Type B pancreatic cell (in vitro differentiated cells): ENCODE measurements around the gene ZNF530. TPM values are rescaled to one million over a fixed set of nuclear protein-coding genes. Genes with fewer than 3 reads are reported as not detected.

ENCODE experiments used
- DNase-seq: peaks from one replicate; pipeline ENCODE4 v3.0.0; 2021; ENCODE audit warnings: mixed read lengths; ENCODE audit not compliant: unreplicated experiment; ENCODE audit errors: extremely low spot score
- H3K27ac Mint-ChIP-seq: 2 replicates; pipeline ENCODE4 v1.8.0; 2021; ENCODE audit warnings: mild to moderate bottlenecking, mixed read lengths
- H3K27me3 Mint-ChIP-seq: 2 replicates; pipeline ENCODE4 v1.8.0; 2021; ENCODE audit warnings: mixed read lengths
- H3K36me3 Mint-ChIP-seq: 2 replicates; pipeline ENCODE4 v1.8.0; 2021; ENCODE audit warnings: mixed read lengths
- H3K4me1 Mint-ChIP-seq: one replicate; pipeline ENCODE4 v1.8.0; 2021; ENCODE audit warnings: mixed read lengths; ENCODE audit not compliant: unreplicated experiment
- H3K4me3 Mint-ChIP-seq: 2 replicates; pipeline ENCODE4 v1.8.0; 2021; ENCODE audit warnings: mild to moderate bottlenecking, mixed read lengths
- H3K9me3 Mint-ChIP-seq: 2 replicates; pipeline ENCODE4 v1.8.0; 2021; ENCODE audit warnings: mixed read lengths
- total RNA-seq: library from RNA; stranded (reverse); gene quantifications from 2 replicates; pipeline ENCODE4 v1.2.1, GENCODE V29; 2021; ENCODE audit warnings: low replicate concordance
- TF ChIP-seq, protein P1 (sequence below): fragments of 200-600 bp; sonication (generic); conservative IDR thresholded peaks from 2 replicates; pipeline ENCODE4 v1.5.0; 2021; ENCODE audit warnings: antibody characterized with exemption, mild to moderate bottlenecking

The ZNF530 gene
- total RNA-seq, 1 donor from 2014 or later, result 4.9 TPM

GRCh38 chr19:57559404-57560025, 40.2 kb upstream of the ZNF530 start, which contains the start of gene ZNF550:
Gene ZNF550, minus strand, starts transcription at chr19:57559863. Its CDS starts 181 bp downstream, at chr19:57559682.
- no peaks in the 10 kb centered on the region for H3K27me3 Mint-ChIP-seq
- H3K4me3 Mint-ChIP-seq, result peak within 1 kb of the TSS; percentile 99
- H3K27ac Mint-ChIP-seq, result peak within 1 kb of the TSS; percentile 87
- H3K9me3 Mint-ChIP-seq, result peaks cover 33% of the 10 kb centered on the region
- peaks cover 37% of the 10 kb centered on the region for H3K36me3 Mint-ChIP-seq
- TF ChIP-seq, protein P1, sequence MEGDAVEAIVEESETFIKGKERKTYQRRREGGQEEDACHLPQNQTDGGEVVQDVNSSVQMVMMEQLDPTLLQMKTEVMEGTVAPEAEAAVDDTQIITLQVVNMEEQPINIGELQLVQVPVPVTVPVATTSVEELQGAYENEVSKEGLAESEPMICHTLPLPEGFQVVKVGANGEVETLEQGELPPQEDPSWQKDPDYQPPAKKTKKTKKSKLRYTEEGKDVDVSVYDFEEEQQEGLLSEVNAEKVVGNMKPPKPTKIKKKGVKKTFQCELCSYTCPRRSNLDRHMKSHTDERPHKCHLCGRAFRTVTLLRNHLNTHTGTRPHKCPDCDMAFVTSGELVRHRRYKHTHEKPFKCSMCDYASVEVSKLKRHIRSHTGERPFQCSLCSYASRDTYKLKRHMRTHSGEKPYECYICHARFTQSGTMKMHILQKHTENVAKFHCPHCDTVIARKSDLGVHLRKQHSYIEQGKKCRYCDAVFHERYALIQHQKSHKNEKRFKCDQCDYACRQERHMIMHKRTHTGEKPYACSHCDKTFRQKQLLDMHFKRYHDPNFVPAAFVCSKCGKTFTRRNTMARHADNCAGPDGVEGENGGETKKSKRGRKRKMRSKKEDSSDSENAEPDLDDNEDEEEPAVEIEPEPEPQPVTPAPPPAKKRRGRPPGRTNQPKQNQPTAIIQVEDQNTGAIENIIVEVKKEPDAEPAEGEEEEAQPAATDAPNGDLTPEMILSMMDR, result no peak
- DNase-seq, result peak; percentile 88
- peaks cover 21% of the 10 kb centered on the region for H3K4me1 Mint-ChIP-seq

DNA sequence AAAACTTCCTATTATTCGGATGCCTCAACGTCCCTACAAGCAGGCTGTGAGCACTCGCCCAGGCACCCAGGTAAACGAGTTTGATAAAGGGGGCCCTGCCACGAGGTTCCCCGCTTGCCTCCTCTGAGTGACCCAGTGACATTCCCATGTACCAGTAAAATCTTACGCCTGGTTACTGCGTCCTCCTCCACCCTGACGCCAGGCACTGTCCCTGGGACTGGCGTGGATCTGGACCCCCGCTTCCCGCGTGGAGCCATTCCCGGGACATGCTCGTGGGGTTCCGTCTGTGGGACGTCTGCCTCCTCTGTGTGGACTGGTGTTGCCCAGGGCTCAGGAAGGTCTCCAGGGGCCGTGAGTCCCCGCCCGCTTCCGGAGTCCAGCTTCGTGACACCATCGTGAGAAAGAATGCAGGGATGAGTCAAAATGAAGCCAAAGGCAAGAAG, 39.6 kb upstream of the ZNF530 start:
- DNase-seq, result no peak
- TF ChIP-seq, protein P1, result no peak
- Mint-ChIP-seq H3K27me3 (no peaks in the 10 kb centered on the region), H3K36me3 (peaks cover 32% of the 10 kb centered on the region), H3K9me3 (peaks cover 33% of the 10 kb centered on the region), H3K4me3 (peak overlapping the region; percentile 99), H3K4me1 (peaks cover 21% of the 10 kb centered on the region), H3K27ac (peak overlapping the region; percentile 87)

GRCh38 chr19:57563547-57563946, 36.1 kb upstream of the ZNF530 start:
- Mint-ChIP-seq H3K9me3 (peaks cover 44% of the 10 kb centered on the region), H3K27ac (no peak overlapping the region), H3K36me3 (peaks cover 9% of the 10 kb centered on the region)

DNA sequence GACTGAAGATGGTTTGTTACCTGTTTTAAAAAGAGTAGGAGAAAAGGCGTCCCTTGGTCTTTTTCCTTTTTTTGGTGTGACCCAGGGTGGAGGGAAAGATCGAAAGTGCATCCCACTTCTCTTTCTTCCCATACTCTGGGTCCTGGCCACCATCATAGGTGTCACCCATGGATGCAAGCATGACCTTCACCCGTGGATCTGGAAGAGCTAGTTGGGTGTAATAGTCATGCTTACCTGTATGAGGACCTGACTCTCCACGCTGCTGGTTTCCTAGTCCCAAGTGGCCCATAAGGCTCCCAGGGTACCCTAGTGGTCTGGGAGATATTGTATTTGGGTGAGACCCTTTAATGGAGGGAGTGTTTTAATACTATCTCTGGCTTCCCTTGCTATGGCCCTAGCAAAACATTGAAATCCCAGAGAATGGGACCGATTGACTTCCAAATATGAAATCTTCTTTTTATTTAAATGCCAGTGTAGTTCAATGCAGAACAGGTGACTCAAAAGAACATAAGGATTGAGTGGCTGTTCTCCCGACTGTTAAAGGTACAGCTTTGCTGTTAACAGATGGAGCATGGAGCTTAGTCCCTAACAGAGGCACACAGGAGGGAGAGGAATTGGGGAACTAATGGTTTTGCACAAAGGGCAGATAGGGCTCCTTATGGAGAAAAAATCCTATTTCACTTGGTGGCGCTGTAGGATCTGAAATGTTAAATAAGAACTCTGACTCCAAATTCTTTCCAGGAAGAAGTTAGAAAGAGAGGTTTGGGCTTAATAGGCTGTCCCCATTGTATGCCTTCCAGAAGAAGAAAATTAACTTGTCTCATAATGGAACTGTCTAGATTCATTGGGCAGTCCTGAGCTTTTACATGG, 33.1 kb upstream of the ZNF530 start:
- no peaks in the 10 kb centered on the region for H3K27me3 Mint-ChIP-seq

More at GRCh38 chr19:57563547-57563946, 36.1 kb upstream of the ZNF530 start:
- peaks cover 10% of the 10 kb centered on the region for H3K4me1 Mint-ChIP-seq
- TF ChIP-seq, protein P1, result no peak
- H3K4me3 Mint-ChIP-seq, result no peak overlapping the region
- DNase-seq, result no peak
- H3K27me3 Mint-ChIP-seq, result no peaks in the 10 kb centered on the region

GRCh38 chr19:57570707-57571106, 29.0 kb upstream of the ZNF530 start:
- DNase-seq, result no peak

More for the DNA sequence above, 33.1 kb upstream of the ZNF530 start:
- peaks cover 33% of the 10 kb centered on the region for H3K9me3 Mint-ChIP-seq
- H3K36me3 Mint-ChIP-seq, result peaks cover 11% of the 10 kb centered on the region
- DNase-seq, result no peak
- H3K4me3 Mint-ChIP-seq, result no peak overlapping the region
- no peak overlapping the region for H3K27ac Mint-ChIP-seq
- TF ChIP-seq, protein P1, result no peak
- H3K4me1 Mint-ChIP-seq, result no peaks in the 10 kb centered on the region

More at GRCh38 chr19:57570707-57571106, 29.0 kb upstream of the ZNF530 start:
- no peaks in the 10 kb centered on the region for H3K27me3 Mint-ChIP-seq
- no peaks in the 10 kb centered on the region for H3K4me1 Mint-ChIP-seq
- peaks cover 50% of the 10 kb centered on the region for H3K36me3 Mint-ChIP-seq
- peaks cover 21% of the 10 kb centered on the region for H3K9me3 Mint-ChIP-seq
- TF ChIP-seq, protein P1, result no peak
- H3K4me3 Mint-ChIP-seq, result no peak overlapping the region
- H3K27ac Mint-ChIP-seq, result no peak overlapping the region
